Activated T-cell treated with anti-CD3 and anti-CD28 coated beads, Interleukin-2, amount 50 U/mL, for 72 hours (primary cell): ENCODE data around the gene IFRD1. TPM values are rescaled to one million over a fixed set of nuclear protein-coding genes. Genes with fewer than 3 reads are reported as not detected.

ENCODE experiments used
- ATAC-seq, 2 donors: fragments of 150-1000 bp; cut with Tn5 transposase; replicated peaks in 1 of 2; 2 replicates each; pipeline ENCODE4 v1.10.0; 2021; ENCODE audit warnings: moderate library complexity in 2 of 2, mild to moderate bottlenecking in 1 of 2
- DNase-seq, 2 donors: peaks; one replicate each; pipeline ENCODE4 v3.0.0; 2021 to 2022; ENCODE audit warnings: mixed read lengths in 1 of 2
- H3K27ac Mint-ChIP-seq: one replicate; pipeline ENCODE4 v1.8.0; 2022; ENCODE audit warnings: mild to moderate bottlenecking, moderate library complexity, mixed read lengths
- H3K27me3 Mint-ChIP-seq: one replicate; pipeline ENCODE4 v1.8.0; 2022; ENCODE audit warnings: low read depth, mixed read lengths
- H3K36me3 Mint-ChIP-seq, 2 donors: one replicate each; pipeline ENCODE4 v1.8.0; 2022; ENCODE audit warnings: mixed read lengths in 2 of 2, mild to moderate bottlenecking in 1 of 2; ENCODE audit not compliant: insufficient read depth in 2 of 2
- H3K4me1 Mint-ChIP-seq: one replicate; pipeline ENCODE4 v1.8.0; 2022; ENCODE audit warnings: low read depth, mixed read lengths
- H3K4me3 Mint-ChIP-seq, 2 donors: one replicate each; pipeline ENCODE4 v1.8.0; 2022; ENCODE audit warnings: mild to moderate bottlenecking in 2 of 2, mixed read lengths in 2 of 2, moderate library complexity in 2 of 2
- H3K9me3 Mint-ChIP-seq, 2 donors: one replicate each; pipeline ENCODE4 v1.8.0; 2022; ENCODE audit warnings: mixed read lengths in 2 of 2
- total RNA-seq, 2 donors: library from RNA; stranded (reverse); gene quantifications; one replicate each; pipeline ENCODE4 v1.2.3, GENCODE V29; 2022

Gene IFRD1
- total RNA-seq, 2 donors from 2014 or later = 86.4 to 88.3 TPM

DNA sequence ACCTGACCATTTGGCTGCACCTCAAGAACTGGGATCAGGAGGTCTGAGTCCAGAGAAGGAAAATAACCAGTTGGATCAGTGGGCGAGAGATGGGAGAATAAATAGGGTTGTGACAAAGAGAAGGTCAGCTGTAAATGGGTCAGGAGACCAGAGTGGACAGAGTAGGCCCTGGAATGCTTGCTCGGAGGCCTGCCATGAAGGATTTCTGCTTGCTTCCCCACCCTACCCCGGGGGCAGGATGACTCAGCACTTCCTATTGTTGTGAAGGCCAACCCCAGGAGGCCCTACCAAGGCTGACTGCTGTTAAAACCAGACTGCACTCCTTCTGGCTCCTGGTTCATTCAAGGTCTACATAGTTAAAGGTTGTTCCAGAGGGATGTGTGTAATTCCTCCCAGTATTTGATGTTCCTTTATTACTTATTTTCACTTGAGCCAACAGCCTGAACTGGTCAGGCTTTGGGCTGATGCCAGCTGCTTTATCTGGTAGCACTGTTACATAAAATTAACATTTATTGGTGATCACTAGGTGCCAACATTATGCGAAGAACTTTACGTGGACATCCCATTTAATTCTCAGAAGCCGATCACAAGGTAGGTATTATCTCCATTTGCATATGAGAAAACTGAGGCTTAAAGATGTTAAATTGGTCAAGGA lies 27.3 kb upstream of the IFRD1 start:
- H3K36me3 Mint-ChIP-seq = peaks cover 0 to 2% of the 10 kb centered on the region in 2 donors
- H3K27me3 Mint-ChIP-seq = no peaks in the 10 kb centered on the region
- peak overlapping the region in 1 of 2 donors; percentile 62 for H3K4me3 Mint-ChIP-seq
- DNase-seq (peak; percentile 18 to 27), ATAC-seq (peak; percentile 41 to 73)
- peaks cover 0 to 2% of the 10 kb centered on the region in 2 donors for H3K9me3 Mint-ChIP-seq
- H3K4me1 Mint-ChIP-seq = peaks cover 26% of the 10 kb centered on the region
- peak overlapping the region; percentile 39 for H3K27ac Mint-ChIP-seq

DNA sequence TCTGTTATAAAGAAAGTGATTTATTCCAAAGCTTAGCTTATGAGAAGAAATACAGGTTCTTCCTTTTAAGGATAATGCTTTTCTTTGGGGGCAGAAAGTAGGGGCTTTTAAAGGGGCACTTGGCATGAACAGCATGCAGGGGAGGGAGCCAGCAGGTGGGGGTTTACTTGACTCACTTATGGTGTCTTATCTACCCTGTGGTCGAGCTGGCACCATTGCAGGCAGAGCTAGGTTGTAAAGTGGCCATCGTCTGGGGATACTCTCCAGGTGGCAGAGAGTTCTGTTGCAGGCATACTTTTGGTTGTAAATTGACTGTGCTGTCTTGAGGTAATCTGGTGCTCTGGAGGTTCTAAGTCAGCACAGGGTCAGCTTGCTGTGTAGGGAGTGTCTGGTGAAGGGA lies 26.3 kb upstream of the IFRD1 start:
- peaks cover 26% of the 10 kb centered on the region for H3K4me1 Mint-ChIP-seq
- ATAC-seq (no peak), DNase-seq (no peak)
- H3K27me3 Mint-ChIP-seq = no peaks in the 10 kb centered on the region
- H3K9me3 Mint-ChIP-seq = peaks cover 0 to 1% of the 10 kb centered on the region in 2 donors
- no peak overlapping the region for H3K4me3 Mint-ChIP-seq
- peaks cover 0 to 1% of the 10 kb centered on the region in 2 donors for H3K36me3 Mint-ChIP-seq
- H3K27ac Mint-ChIP-seq = no peak overlapping the region

DNA sequence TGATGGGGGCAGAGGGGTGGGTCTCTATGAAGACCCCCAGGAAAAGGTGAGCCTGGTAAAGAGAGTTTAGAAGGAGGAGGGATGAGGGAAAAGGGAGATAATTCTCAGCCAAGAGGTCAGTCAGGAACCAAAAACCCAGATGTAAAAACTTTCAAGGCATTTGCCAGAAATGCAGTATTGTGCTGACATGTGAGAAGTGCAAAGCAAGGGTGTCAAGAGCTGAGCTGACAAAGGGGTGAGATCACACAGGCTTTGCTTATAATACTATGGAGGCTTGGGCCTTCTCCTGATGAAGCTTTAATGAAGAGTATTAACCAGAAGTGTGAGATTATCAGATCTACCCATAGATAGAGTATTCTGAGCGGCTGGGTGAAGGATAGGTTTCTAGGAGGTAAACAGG lies 22.3 kb upstream of the IFRD1 start:
- H3K4me1 Mint-ChIP-seq = peaks cover 10% of the 10 kb centered on the region
- H3K9me3 Mint-ChIP-seq = no peaks in the 10 kb centered on the region
- DNase-seq = no peak
- no peak overlapping the region for H3K27ac Mint-ChIP-seq
- ATAC-seq = no peak
- no peak overlapping the region for H3K4me3 Mint-ChIP-seq
- H3K27me3 Mint-ChIP-seq = no peaks in the 10 kb centered on the region
- H3K36me3 Mint-ChIP-seq = no peaks in the 10 kb centered on the region

DNA sequence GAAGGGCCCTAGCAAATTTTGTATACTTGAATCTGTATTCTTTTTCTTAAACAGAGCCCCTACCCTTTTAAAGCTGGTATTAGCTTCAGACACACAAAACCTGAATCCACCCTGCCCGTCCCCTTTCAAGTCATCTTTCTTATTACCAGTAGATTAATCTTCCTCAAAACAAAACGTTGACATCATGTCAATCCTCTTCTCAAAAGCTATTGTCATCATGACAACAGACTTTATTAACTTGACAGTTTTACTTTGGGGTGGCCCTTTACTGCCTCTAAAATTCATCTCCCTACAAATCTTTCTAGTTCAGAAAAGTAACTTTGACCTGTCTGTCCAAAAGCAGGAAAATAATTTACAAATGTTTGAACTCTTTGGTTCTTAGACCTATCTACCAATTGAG lies 21.5 kb upstream of the IFRD1 start:
- no peak overlapping the region for H3K27ac Mint-ChIP-seq
- no peaks in the 10 kb centered on the region for H3K27me3 Mint-ChIP-seq
- H3K9me3 Mint-ChIP-seq = no peaks in the 10 kb centered on the region
- H3K36me3 Mint-ChIP-seq = no peaks in the 10 kb centered on the region
- ATAC-seq (no peak), DNase-seq (no peak)
- H3K4me1 Mint-ChIP-seq = peaks cover 2% of the 10 kb centered on the region
- H3K4me3 Mint-ChIP-seq = no peak overlapping the region

DNA sequence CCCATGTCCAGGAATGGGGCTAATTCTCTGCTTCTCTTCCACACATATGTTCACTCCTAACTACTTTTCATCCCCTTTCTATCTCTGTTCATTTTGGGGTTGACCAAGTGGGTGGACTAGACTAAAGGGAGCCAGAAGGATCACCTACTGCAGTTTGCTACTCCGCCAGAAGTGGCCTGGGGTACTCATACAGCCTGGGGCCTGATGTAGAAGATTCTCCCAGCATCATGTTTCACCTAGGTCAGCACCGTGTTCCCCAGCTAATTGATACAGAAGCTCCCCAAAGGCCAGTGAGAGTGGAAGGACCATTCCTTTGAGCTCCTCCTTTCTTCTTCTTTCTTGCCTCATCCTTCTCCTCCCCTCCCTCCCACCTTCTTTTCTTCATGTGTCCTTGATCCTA lies 19.6 kb upstream of the IFRD1 start:
- Mint-ChIP-seq H3K4me3 (no peak overlapping the region), H3K9me3 (no peaks in the 10 kb centered on the region), H3K4me1 (no peaks in the 10 kb centered on the region), H3K27me3 (no peaks in the 10 kb centered on the region), H3K36me3 (no peaks in the 10 kb centered on the region), H3K27ac (no peak overlapping the region)
- DNase-seq (no peak), ATAC-seq (no peak)

DNA sequence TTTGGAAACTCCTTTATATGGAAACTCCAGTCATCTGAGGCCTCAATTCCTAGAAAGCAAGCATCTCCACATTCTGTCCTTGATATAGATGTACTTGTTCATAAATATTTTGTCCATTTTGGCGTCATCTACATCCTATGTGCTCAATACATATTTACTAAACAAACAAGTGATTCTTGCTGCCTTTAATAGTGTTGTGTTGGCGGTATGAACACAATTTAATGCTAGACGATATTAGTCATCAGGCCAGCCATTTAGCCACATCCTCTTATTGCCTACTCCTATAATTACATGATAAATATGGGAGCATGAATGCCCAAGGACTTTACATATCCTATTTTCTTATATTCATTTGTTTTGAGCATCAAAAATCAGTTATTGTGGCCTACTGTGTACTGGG lies 18.5 kb upstream of the IFRD1 start:
- DNase-seq = no peak
- ATAC-seq = no peak
- Mint-ChIP-seq H3K36me3 (no peaks in the 10 kb centered on the region), H3K9me3 (no peaks in the 10 kb centered on the region), H3K4me3 (no peak overlapping the region), H3K4me1 (no peaks in the 10 kb centered on the region), H3K27me3 (no peaks in the 10 kb centered on the region), H3K27ac (no peak overlapping the region)

DNA sequence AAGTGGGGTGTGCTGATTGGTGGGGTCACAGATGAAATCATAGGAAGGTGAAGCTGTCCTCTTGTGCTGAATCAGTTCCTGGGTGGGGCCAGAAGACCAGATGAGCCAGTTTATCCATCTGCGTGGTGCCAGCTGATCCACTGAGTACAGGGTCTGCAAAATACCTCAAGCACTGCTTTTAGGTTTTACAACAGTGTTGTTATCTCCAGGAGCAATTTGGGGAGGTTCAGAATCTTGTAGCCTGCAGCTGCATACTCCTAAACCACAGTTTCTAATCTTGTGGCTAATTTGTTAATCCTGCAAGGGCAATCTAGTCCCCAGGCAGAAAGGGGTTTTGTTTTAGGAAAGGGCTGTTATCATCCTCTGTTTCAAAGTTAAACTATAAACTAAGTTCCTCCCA lies 17.0 kb upstream of the IFRD1 start:
- H3K36me3 Mint-ChIP-seq = no peaks in the 10 kb centered on the region
- no peak overlapping the region for H3K4me3 Mint-ChIP-seq
- no peaks in the 10 kb centered on the region for H3K4me1 Mint-ChIP-seq
- no peaks in the 10 kb centered on the region for H3K27me3 Mint-ChIP-seq
- H3K27ac Mint-ChIP-seq = no peak overlapping the region
- ATAC-seq (no peak), DNase-seq (no peak)
- H3K9me3 Mint-ChIP-seq = no peaks in the 10 kb centered on the region

DNA sequence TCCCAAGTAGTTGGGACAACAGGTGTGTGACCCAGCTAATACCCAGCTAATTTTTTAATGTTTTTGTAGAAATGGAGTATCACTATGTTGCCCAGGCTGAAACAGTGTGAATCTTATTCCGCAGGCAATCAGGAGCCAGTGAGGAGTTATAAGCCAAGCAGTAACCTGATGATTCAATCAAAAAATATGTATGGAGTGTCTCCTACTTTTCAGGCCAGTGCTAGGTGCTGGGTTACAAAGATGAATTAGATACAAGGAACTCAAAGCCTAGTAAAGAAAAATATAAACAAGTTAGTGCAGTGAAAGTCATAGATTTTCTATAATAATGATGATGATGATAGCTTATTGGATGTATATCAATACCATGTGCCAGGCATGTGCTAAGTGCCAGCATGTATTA lies 13.2 kb upstream of the IFRD1 start:
- H3K27me3 Mint-ChIP-seq = no peaks in the 10 kb centered on the region
- H3K4me3 Mint-ChIP-seq = no peak overlapping the region
- no peak overlapping the region for H3K27ac Mint-ChIP-seq
- DNase-seq (no peak), ATAC-seq (no peak)
- no peaks in the 10 kb centered on the region for H3K9me3 Mint-ChIP-seq
- no peaks in the 10 kb centered on the region for H3K36me3 Mint-ChIP-seq
- no peaks in the 10 kb centered on the region for H3K4me1 Mint-ChIP-seq

DNA sequence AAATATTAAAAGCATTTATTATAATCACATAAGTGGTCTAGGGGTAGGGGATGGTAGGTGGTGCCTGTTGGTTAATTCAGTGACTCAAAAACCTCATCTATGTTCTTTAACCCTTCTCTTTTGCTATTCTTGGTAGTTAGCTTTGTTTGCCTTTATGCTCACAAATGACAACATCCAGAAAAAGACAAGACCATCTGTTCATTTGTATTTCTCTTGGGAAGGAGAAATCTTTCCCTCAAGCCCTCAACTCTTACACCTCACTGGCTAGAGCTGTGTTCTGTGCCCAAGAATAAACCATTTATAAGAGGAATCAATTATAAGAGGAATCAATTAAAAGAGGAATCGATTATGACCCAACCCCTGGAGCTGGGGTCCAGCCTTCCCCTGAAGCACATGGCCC lies 10.8 kb upstream of the IFRD1 start:
- H3K27me3 Mint-ChIP-seq = no peaks in the 10 kb centered on the region
- ATAC-seq = no peak
- peaks cover 5% of the 10 kb centered on the region for H3K4me1 Mint-ChIP-seq
- H3K9me3 Mint-ChIP-seq = no peaks in the 10 kb centered on the region
- H3K27ac Mint-ChIP-seq = no peak overlapping the region
- H3K36me3 Mint-ChIP-seq = no peaks in the 10 kb centered on the region
- H3K4me3 Mint-ChIP-seq = no peak overlapping the region
- DNase-seq = no peak

DNA sequence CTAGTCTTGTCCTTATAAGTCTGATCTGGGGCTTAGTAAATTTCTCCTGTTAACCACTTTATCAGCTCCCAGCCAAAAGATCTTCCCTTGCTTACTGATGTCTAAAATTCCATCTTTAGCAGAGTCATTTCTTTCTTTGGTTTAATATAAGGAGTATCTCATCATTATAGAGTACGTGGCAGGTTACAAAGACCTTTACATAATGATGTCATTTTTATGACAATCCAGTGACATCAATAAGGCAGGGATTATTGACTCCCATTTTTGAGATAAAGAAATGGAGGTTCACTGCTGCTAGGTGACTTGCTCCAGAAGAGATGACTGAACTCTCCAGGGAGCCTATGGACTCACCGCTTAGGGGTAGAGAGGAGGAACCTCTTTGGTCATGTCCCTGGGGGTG lies 8.1 kb upstream of the IFRD1 start:
- no peak overlapping the region for H3K4me3 Mint-ChIP-seq
- no peaks in the 10 kb centered on the region for H3K36me3 Mint-ChIP-seq
- DNase-seq (no peak), ATAC-seq (no peak)
- no peak overlapping the region for H3K27ac Mint-ChIP-seq
- H3K27me3 Mint-ChIP-seq = no peaks in the 10 kb centered on the region
- H3K4me1 Mint-ChIP-seq = peaks cover 14% of the 10 kb centered on the region
- no peaks in the 10 kb centered on the region for H3K9me3 Mint-ChIP-seq

DNA sequence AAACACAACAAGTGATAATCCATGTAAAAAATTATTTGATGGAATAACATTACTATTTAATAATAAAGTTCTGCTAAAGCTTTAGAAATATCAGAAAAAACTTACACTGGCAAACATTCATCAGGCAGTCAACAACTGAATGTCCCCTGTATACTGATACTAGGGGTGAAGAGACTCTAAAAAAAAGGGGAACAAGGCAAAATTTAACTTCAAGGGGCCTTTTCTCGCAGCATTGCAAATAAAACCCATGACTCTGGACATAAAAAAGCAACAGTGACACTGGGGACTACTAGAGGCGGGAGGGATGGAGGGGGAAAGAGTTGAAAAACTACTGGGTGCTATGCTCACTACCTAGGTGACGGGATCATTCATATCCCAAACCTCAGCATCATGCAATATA lies 5.8 kb upstream of the IFRD1 start:
- DNase-seq (no peak), ATAC-seq (no peak)
- no peaks in the 10 kb centered on the region for H3K36me3 Mint-ChIP-seq
- H3K4me1 Mint-ChIP-seq = peaks cover 30% of the 10 kb centered on the region
- no peaks in the 10 kb centered on the region for H3K27me3 Mint-ChIP-seq
- no peak overlapping the region for H3K27ac Mint-ChIP-seq
- no peak overlapping the region for H3K4me3 Mint-ChIP-seq
- H3K9me3 Mint-ChIP-seq = no peaks in the 10 kb centered on the region

DNA sequence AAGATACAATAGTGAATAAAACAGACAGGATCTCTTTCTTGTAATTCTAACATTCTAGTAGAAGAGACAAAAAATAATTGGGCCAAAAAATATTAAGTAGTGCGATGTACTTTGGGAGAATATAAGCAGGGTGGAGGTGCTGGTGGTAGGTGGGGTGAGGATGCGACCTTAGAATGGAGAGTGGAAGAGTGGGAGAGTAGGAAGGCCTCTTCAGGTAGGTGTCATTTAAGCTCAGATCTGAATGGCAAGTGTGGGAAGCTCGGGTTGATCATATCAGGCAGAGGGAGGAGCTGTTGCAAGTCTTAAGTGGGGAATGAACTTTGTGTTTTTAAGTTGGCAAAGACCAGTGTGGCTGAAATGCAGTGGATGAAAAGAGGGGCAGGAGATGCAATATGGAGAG lies 3.8 kb upstream of the IFRD1 start:
- H3K9me3 Mint-ChIP-seq = no peaks in the 10 kb centered on the region
- no peak overlapping the region for H3K4me3 Mint-ChIP-seq
- peaks cover 37% of the 10 kb centered on the region for H3K4me1 Mint-ChIP-seq
- no peak overlapping the region for H3K27ac Mint-ChIP-seq
- no peaks in the 10 kb centered on the region for H3K27me3 Mint-ChIP-seq
- ATAC-seq (no peak), DNase-seq (no peak)
- peaks cover 1 to 6% of the 10 kb centered on the region in 2 donors for H3K36me3 Mint-ChIP-seq

DNA sequence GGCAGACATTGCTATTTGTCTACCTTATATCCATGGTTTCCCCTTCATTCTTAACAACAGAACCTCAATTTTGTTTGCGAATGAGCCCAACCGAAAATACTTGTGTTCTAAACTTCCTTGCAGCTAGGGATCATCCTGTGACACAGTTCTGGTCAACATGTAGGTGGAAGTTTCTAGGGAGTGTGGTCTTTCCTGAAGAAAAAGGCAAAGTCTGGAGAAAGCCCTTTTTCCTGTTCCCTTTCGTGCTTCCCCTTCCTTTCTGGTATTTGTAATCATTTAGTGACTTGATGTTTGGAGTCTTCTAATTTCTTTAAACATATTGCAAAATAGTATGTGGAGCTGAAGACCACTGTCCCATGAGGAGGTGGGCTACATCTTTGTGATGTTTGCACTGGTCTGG lies 2.9 kb upstream of the IFRD1 start:
- DNase-seq = no peak
- peaks cover 47% of the 10 kb centered on the region for H3K4me1 Mint-ChIP-seq
- H3K27ac Mint-ChIP-seq = no peak overlapping the region
- H3K36me3 Mint-ChIP-seq = peaks cover 1 to 6% of the 10 kb centered on the region in 2 donors
- no peaks in the 10 kb centered on the region for H3K27me3 Mint-ChIP-seq
- no peak overlapping the region for H3K4me3 Mint-ChIP-seq
- no peaks in the 10 kb centered on the region for H3K9me3 Mint-ChIP-seq
- ATAC-seq = no peak

DNA sequence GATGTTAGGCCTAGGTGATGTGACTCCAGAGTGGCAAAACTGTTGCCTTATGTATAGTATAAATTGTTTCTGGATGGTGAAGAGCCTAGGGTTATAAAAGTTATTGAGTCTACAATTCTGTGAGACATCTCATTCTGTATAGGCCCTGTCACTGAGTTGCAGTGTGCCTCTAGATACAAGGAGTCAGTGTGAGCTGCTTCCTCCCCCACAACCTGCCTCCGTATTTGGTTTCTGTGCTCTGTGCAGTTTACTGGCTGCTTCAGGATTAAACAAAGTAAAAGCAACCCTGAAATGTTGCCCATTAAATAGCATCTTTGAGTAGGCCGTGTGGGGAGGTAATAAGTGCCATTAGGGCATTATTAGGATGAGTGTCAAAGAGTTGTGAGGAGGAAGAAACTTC lies 1.9 kb upstream of the IFRD1 start:
- no peak for DNase-seq
- H3K4me1 Mint-ChIP-seq = peaks cover 57% of the 10 kb centered on the region
- H3K4me3 Mint-ChIP-seq = peak overlapping the region; percentile 18 to 96
- H3K9me3 Mint-ChIP-seq = no peaks in the 10 kb centered on the region
- no peak for ATAC-seq
- H3K27ac Mint-ChIP-seq = peak overlapping the region; percentile 10
- no peaks in the 10 kb centered on the region for H3K27me3 Mint-ChIP-seq
- H3K36me3 Mint-ChIP-seq = peaks cover 1 to 6% of the 10 kb centered on the region in 2 donors
